Measurements from ENCODE around the gene U2SURP.
"Not testable (repeated sequence)": the region's sequence is repeated elsewhere in the genome, so short reads cannot be mapped to it uniquely, and the experiment has no call there.

Gene U2SURP

DNA sequence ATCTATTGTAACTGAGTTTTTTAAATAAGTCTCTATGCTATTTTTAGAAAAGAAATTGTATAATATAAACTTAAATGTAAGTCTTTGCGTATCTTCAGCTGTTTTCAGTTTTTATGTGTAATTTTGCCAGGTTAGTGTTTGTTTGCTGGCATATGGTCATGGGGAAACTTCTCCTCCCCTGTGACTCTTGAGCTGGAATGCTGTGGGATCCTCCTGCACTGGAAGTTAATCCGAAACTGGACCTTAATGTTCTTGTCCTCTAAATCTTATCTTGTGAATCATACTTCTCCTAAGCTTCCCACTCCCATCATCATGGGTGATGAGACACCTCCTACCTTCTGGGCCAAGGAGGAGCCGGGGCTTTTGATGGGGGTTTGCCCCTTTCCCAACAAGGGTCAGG, 65.8 kb downstream of the U2SURP start:
- TF ChIP-seq, protein P1, sequence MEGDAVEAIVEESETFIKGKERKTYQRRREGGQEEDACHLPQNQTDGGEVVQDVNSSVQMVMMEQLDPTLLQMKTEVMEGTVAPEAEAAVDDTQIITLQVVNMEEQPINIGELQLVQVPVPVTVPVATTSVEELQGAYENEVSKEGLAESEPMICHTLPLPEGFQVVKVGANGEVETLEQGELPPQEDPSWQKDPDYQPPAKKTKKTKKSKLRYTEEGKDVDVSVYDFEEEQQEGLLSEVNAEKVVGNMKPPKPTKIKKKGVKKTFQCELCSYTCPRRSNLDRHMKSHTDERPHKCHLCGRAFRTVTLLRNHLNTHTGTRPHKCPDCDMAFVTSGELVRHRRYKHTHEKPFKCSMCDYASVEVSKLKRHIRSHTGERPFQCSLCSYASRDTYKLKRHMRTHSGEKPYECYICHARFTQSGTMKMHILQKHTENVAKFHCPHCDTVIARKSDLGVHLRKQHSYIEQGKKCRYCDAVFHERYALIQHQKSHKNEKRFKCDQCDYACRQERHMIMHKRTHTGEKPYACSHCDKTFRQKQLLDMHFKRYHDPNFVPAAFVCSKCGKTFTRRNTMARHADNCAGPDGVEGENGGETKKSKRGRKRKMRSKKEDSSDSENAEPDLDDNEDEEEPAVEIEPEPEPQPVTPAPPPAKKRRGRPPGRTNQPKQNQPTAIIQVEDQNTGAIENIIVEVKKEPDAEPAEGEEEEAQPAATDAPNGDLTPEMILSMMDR (IDR thresholded peaks at IDR 0.05; ENCODE audit: low read depth, low read length, missing control alignments) = no peak
- no peak overlapping the region for H3K4me3 ChIP-seq (ENCODE audit: low read depth, low read length)
- DNase-seq (ENCODE audit: low read depth) = no peak

DNA sequence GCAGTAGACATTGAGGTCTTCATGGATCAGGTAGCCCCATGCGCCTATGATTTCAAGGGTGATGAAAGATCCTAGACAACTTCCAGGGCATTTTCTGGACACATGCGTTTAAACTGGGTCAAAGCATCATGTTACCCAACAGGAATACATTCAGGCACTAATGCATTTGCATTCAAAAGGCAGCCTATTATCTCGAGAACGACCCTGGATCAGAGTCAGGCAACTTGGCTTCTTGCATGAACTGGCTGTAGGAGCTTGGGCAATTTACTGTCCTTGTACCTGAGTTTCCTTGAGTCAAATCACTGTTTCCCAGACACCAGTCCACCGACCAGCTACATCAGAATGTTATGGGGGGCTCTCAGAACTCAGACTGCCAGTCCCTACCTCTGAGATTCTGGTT, 66.7 kb downstream of the U2SURP start:
- TF ChIP-seq, protein P1 (IDR thresholded peaks at IDR 0.05; ENCODE audit: low read depth, low read length, missing control alignments) = no peak
- DNase-seq (ENCODE audit: low read depth) = no peak
- no peak overlapping the region for H3K4me3 ChIP-seq (ENCODE audit: low read depth, low read length)

DNA sequence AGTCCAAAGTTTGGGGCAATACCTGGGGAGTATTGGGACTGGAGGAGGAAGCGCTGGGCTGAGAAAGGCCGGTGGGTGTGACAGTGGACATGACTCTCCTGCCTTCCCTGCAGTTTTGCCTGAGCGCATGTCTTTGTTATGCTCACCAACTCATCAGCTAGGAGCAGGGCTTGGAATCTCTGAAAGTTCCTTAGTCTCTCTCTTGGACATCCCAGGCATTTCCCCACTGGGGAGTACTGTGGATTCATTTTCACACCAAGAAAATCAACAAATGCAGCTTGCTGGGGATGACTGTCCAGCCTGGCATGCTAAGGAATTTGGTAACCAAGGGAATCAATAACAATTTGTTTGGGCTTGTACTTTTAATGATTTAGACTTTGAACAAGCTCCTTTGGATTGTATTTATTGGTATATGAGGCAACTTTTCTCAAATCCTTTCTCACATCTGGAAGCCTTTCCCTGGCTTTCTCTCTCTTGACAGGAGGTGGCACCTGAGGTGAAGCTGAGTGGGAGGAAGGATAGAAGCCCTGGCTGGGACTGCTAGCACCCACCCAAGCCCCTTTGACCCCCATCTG, 69.7 kb downstream of the U2SURP start:
- H3K4me3 ChIP-seq (ENCODE audit: low read depth, low read length) = no peak overlapping the region
- no peak for DNase-seq (ENCODE audit: low read depth)
- TF ChIP-seq, protein P1 (IDR thresholded peaks at IDR 0.05; ENCODE audit: low read depth, low read length, missing control alignments) = no peak

DNA sequence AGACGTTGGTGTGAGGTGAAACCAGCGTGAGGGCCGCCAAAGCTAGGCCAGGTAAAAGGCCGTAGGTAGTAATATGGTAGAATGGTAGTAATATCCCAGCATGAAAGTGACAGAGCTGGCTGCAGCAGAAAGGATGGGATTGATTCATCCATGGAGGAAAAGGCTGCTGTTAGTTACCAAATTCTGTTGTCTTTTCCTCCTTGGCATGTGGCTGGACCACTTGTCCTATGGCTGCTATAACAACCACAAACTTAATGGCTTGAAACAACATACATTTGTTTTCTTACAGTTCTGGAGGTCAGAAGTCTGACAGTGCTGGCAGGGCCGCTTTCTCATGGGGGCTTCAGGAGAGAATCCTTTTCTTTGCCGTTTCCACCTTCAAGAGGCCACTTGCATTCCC, 70.4 kb downstream of the U2SURP start:
- no peak for DNase-seq (ENCODE audit: low read depth)
- TF ChIP-seq, protein P1 (IDR thresholded peaks at IDR 0.05; ENCODE audit: low read depth, low read length, missing control alignments) = no peak
- no peak overlapping the region for H3K4me3 ChIP-seq (ENCODE audit: low read depth, low read length)

DNA sequence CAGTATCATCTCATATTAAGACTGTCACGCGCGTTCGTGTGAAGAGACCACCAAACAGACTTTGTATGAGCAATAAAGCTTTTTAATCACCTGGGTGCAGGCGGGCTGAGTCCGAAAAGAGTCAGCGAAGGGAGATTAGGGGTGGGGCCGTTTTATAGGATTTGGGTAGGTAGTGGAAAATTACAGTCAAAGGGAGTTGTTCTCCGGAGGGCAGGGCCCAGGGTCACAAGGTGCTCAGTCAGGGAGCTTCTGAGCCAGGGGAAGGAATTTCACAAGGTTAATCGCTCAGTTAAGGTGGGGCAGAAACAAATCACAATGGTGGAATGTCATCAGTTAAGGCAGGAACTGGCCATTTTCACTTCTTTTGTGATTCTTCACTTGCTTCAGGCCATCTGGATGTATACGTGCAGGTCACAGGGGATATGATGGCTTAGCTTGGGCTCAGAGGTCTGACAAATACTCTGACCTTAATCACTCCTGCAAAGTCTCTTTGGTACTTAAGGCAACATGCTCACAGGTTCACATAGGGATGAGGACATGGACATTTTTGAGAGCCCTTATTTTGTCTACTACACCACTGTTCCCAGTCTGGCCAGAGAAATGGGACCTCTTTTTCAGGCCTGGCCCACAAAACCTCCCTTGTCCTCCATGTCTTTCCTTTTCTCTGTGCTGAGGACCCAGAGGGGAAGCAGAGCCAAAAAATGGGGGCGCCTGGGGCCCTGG, 71.1 kb downstream of the U2SURP start:
- DNase-seq (ENCODE audit: low read depth); H3K4me3 ChIP-seq (ENCODE audit: low read depth, low read length): not testable (repeated sequence)

DNA sequence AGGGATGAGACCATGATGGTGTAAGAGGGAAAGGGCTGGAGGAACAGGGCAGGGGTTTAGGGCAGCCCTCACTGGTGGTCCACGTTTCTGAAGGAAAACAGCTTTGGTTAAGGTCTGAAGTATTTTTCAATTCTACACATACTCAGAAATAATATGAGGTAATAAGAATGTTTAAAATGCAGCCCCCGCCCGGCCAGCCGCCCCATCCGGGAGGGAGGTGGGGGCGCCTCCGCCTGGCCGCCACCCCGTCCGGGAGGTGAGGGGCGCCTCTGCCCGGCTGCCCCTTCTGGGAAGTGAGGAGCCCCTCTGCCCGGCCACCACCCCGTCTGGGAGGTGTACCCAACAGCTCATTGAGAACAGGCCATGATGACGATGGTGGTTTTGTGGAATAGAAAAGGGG, 72.2 kb downstream of the U2SURP start:
- not testable (repeated sequence) for H3K4me3 ChIP-seq (ENCODE audit: low read depth, low read length); DNase-seq (ENCODE audit: low read depth)

DNA sequence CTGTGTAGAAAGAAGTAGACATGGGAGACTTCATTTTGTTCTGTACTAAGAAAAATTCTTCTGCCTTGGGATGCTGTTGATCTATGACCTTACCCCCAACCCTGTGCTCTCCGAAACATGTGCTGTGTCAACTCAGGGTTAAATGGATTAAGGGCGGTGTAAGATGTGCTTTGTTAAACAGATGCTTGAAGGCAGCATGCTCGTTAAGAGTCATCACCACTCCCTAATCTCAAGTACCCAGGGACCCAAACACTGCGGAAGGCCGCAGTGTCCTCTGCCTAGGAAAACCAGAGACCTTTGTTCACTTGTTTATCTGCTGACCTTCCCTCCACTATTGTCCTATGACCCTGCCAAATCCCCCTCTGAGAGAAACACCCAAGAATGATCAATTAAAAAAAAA, 72.6 kb downstream of the U2SURP start:
- not testable (repeated sequence) for DNase-seq (ENCODE audit: low read depth)

DNA sequence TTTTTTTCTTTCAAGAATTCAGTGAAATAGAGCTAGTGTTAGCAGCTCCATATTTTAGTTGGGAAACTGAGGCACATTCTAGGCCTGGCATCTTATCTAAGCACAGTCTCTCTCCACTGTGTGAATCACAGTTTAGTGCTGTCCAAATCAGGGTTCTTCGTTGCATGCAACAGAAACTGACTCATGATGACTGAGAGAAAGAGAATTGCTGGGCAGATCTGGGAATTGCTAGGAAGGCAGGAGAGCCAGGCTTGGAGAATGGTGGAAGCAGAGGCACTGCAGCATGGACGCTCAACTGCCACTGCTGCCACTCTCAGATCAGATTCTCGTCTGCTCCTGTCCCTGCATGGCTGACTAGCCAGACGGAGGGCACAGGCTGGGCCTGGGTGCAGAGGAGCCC, 77.5 kb downstream of the U2SURP start:
- TF ChIP-seq, protein P1 (IDR thresholded peaks at IDR 0.05; ENCODE audit: low read depth, low read length, missing control alignments) = no peak
- no peak for DNase-seq (ENCODE audit: low read depth)

More for the DNA sequence above, 72.6 kb downstream of the U2SURP start:
- H3K4me3 ChIP-seq (ENCODE audit: low read depth, low read length) = not testable (repeated sequence)

More for the DNA sequence above, 77.5 kb downstream of the U2SURP start:
- H3K4me3 ChIP-seq (ENCODE audit: low read depth, low read length) = no peak overlapping the region

All from GM12864 (cell line).